Measurements from ENCODE around the gene GNG11. TPM values are rescaled to one million over a fixed set of nuclear protein-coding genes. Genes with fewer than 3 reads are reported as not detected.

The GNG11 gene
- total RNA-seq, 4 donors from 2014 or later: 15.3 to 24.3 (median 21.8) TPM

GRCh38 chr7:93931655-93932054 lies 10.1 kb downstream of the GNG11 start:
- no peaks in the 10 kb centered on the region for H3K27me3 ChIP-seq
- DNase-seq (ENCODE audit: low spot score in 2 of 2): no peak
- H3K4me1 ChIP-seq: peaks cover 0 to 13% (median 0%) of the 10 kb centered on the region in 4 donors
- peaks cover 0 to 6% (median 0%) of the 10 kb centered on the region in 3 donors for H3K36me3 ChIP-seq
- no peaks in the 10 kb centered on the region for H3K9me3 ChIP-seq
- H3K4me3 ChIP-seq: no peak overlapping the region
- no peak overlapping the region for H3K27ac ChIP-seq
- no peak for TF ChIP-seq POLR2A (IDR thresholded peaks at IDR 0.05)
- TF ChIP-seq, protein P1, sequence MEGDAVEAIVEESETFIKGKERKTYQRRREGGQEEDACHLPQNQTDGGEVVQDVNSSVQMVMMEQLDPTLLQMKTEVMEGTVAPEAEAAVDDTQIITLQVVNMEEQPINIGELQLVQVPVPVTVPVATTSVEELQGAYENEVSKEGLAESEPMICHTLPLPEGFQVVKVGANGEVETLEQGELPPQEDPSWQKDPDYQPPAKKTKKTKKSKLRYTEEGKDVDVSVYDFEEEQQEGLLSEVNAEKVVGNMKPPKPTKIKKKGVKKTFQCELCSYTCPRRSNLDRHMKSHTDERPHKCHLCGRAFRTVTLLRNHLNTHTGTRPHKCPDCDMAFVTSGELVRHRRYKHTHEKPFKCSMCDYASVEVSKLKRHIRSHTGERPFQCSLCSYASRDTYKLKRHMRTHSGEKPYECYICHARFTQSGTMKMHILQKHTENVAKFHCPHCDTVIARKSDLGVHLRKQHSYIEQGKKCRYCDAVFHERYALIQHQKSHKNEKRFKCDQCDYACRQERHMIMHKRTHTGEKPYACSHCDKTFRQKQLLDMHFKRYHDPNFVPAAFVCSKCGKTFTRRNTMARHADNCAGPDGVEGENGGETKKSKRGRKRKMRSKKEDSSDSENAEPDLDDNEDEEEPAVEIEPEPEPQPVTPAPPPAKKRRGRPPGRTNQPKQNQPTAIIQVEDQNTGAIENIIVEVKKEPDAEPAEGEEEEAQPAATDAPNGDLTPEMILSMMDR (IDR thresholded peaks at IDR 0.05): no peak
- TF ChIP-seq EP300 (IDR thresholded peaks at IDR 0.05): no peak
- WGBS, 2 donors: 72 to 88% methylated on average over 3 of the region's 3 CpGs

GRCh38 chr7:93933156-93933555 lies 11.6 kb downstream of the GNG11 start:
- WGBS, 2 donors: 84 to 86% methylated on average over 3 of the region's 3 CpGs
- H3K27ac ChIP-seq: no peak overlapping the region
- no peak for TF ChIP-seq POLR2A (IDR thresholded peaks at IDR 0.05)
- TF ChIP-seq EP300 (IDR thresholded peaks at IDR 0.05): no peak
- TF ChIP-seq, protein P1 (IDR thresholded peaks at IDR 0.05): no peak
- no peaks in the 10 kb centered on the region for H3K9me3 ChIP-seq
- H3K36me3 ChIP-seq: no peaks in the 10 kb centered on the region
- no peaks in the 10 kb centered on the region for H3K27me3 ChIP-seq
- DNase-seq (ENCODE audit: low spot score in 2 of 2): no peak
- H3K4me3 ChIP-seq: no peak overlapping the region
- H3K4me1 ChIP-seq: peaks cover 0 to 4% (median 0%) of the 10 kb centered on the region in 4 donors

DNA sequence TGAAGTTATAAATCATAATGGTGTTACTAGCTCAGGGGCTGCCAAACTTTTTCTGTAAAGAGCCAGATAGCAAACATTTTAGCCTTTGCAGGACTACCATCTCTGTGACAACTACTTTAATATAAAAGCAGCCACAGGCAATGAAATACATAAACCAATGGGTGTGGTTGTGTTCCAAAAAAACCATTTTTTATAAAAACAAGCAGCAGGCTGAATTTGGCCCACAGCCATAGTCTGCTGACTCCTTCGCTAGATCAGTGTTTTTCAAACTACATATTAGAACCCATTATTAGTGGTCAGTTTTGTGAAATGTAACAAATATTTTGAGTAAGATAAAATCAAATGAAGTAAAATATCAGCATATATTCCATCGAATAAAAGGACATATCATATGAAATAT lies 13.6 kb downstream of the GNG11 start:
- peaks cover 0 to 4% (median 0%) of the 10 kb centered on the region in 4 donors for H3K4me1 ChIP-seq
- TF ChIP-seq, protein P1 (IDR thresholded peaks at IDR 0.05): no peak
- no peak for TF ChIP-seq POLR2A (IDR thresholded peaks at IDR 0.05)
- no peak for TF ChIP-seq EP300 (IDR thresholded peaks at IDR 0.05)
- H3K9me3 ChIP-seq: no peaks in the 10 kb centered on the region
- no peaks in the 10 kb centered on the region for H3K27me3 ChIP-seq
- no peak overlapping the region for H3K4me3 ChIP-seq
- whole genome bisulfite sequencing, 2 donors: 63 to 76% methylated on average over 2 of the region's 2 CpGs
- no peaks in the 10 kb centered on the region for H3K36me3 ChIP-seq
- DNase-seq (ENCODE audit: low spot score in 2 of 2): no peak
- no peak overlapping the region for H3K27ac ChIP-seq

DNA sequence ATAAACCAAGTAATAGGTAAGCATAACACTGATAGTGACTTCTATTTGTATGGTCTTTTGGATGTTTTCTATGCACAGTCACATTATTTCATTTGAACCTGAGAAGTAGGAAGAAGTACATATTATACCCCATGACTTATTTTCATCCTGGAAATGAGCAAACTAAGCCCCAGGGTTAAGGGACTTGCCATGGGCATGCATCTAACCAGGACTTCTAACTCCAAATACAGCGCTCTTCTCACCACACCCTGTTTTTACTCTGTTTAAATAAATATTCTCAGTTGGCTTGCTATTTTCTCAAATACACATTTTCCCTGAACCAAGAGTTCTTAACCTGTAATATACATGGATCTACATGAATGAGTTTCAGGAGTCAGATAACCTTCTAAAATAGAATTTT lies 16.3 kb downstream of the GNG11 start:
- no peak for TF ChIP-seq EP300 (IDR thresholded peaks at IDR 0.05)
- TF ChIP-seq, protein P1 (IDR thresholded peaks at IDR 0.05): no peak
- TF ChIP-seq POLR2A (IDR thresholded peaks at IDR 0.05): no peak
- 80 to 82% methylated on average over 1 of the region's 1 CpG for WGBS, 2 donors
- Histone ChIP-seq H3K36me3 (no peaks in the 10 kb centered on the region), H3K4me1 (peaks cover 0 to 4% (median 0%) of the 10 kb centered on the region in 4 donors), H3K27me3 (no peaks in the 10 kb centered on the region), H3K9me3 (no peaks in the 10 kb centered on the region), H3K27ac (no peak overlapping the region), H3K4me3 (no peak overlapping the region)
- no peak for DNase-seq (ENCODE audit: low spot score in 2 of 2)

DNA sequence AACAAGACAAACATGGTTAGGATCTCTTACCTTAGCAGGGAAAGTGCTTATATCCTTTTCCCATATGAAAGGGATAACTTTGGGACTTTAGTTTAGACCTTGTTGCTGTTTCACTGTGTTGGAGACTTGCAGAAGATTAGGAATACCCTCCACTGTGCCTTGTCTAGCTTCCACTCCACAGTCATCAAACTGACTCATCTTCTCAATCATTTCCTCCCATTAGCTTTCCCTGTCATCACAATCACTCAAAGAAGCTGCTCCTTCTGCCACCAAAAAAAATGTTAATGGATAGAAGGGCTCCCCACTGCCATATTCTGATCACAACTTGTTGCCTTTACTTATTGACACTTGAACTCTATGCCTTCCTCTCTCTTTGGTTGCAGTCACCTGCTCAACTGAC lies 16.8 kb downstream of the GNG11 start:
- TF ChIP-seq POLR2A (IDR thresholded peaks at IDR 0.05) (no peak), EP300 (IDR thresholded peaks at IDR 0.05) (no peak)
- TF ChIP-seq, protein P1 (IDR thresholded peaks at IDR 0.05): no peak
- no peaks in the 10 kb centered on the region for H3K27me3 ChIP-seq
- no peak overlapping the region for H3K27ac ChIP-seq
- DNase-seq (ENCODE audit: low spot score in 2 of 2): no peak
- H3K36me3 ChIP-seq: no peaks in the 10 kb centered on the region
- no peaks in the 10 kb centered on the region for H3K9me3 ChIP-seq
- H3K4me3 ChIP-seq: no peak overlapping the region
- peaks cover 0 to 4% (median 0%) of the 10 kb centered on the region in 4 donors for H3K4me1 ChIP-seq
